Type B pancreatic cell (in vitro differentiated cells): ENCODE data around the gene PXMP4. TPM values are rescaled to one million over a fixed set of nuclear protein-coding genes. Genes with fewer than 3 reads are reported as not detected.

ENCODE experiments used
- DNase-seq: peaks from one replicate; pipeline ENCODE4 v3.0.0; 2021; ENCODE audit warnings: mixed read lengths; ENCODE audit not compliant: unreplicated experiment; ENCODE audit errors: extremely low spot score
- H3K27ac Mint-ChIP-seq: 2 replicates; pipeline ENCODE4 v1.8.0; 2021; ENCODE audit warnings: mild to moderate bottlenecking, mixed read lengths
- H3K27me3 Mint-ChIP-seq: 2 replicates; pipeline ENCODE4 v1.8.0; 2021; ENCODE audit warnings: mixed read lengths
- H3K36me3 Mint-ChIP-seq: 2 replicates; pipeline ENCODE4 v1.8.0; 2021; ENCODE audit warnings: mixed read lengths
- H3K4me1 Mint-ChIP-seq: one replicate; pipeline ENCODE4 v1.8.0; 2021; ENCODE audit warnings: mixed read lengths; ENCODE audit not compliant: unreplicated experiment
- H3K4me3 Mint-ChIP-seq: 2 replicates; pipeline ENCODE4 v1.8.0; 2021; ENCODE audit warnings: mild to moderate bottlenecking, mixed read lengths
- H3K9me3 Mint-ChIP-seq: 2 replicates; pipeline ENCODE4 v1.8.0; 2021; ENCODE audit warnings: mixed read lengths
- total RNA-seq: library from RNA; stranded (reverse); gene quantifications from 2 replicates; pipeline ENCODE4 v1.2.1, GENCODE V29; 2021; ENCODE audit warnings: low replicate concordance
- TF ChIP-seq, protein P1 (sequence below): fragments of 200-600 bp; sonication (generic); conservative IDR thresholded peaks from 2 replicates; pipeline ENCODE4 v1.5.0; 2021; ENCODE audit warnings: antibody characterized with exemption, mild to moderate bottlenecking

PXMP4 gene
- total RNA-seq, 1 donor from 2014 or later, result 10.3 TPM

DNA sequence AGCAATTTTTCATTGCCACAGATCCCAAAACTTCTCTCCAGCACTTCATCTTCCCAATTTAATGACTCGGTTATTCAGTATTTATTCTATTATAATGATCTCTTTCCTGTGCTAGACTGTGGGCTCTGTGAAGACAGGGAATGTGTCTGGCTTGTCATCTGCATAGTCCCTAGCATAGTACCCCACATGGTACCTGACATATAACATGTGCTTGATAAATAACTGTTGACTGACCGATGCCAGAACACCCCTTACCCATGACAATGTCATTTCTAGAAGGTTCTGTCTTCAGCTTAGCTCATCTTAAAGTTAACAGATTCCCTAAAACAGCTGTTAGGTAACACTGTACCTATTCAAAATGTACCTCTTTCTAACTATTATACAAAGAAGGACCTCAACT, 3.6 kb downstream of the PXMP4 start:
- H3K27me3 Mint-ChIP-seq, result no peaks in the 10 kb centered on the region

GRCh38 chr20:33713865-33714367, 6.2 kb downstream of the PXMP4 start:
- no peaks in the 10 kb centered on the region for H3K27me3 Mint-ChIP-seq
- TF ChIP-seq, protein P1, sequence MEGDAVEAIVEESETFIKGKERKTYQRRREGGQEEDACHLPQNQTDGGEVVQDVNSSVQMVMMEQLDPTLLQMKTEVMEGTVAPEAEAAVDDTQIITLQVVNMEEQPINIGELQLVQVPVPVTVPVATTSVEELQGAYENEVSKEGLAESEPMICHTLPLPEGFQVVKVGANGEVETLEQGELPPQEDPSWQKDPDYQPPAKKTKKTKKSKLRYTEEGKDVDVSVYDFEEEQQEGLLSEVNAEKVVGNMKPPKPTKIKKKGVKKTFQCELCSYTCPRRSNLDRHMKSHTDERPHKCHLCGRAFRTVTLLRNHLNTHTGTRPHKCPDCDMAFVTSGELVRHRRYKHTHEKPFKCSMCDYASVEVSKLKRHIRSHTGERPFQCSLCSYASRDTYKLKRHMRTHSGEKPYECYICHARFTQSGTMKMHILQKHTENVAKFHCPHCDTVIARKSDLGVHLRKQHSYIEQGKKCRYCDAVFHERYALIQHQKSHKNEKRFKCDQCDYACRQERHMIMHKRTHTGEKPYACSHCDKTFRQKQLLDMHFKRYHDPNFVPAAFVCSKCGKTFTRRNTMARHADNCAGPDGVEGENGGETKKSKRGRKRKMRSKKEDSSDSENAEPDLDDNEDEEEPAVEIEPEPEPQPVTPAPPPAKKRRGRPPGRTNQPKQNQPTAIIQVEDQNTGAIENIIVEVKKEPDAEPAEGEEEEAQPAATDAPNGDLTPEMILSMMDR, result no peak
- H3K4me1 Mint-ChIP-seq, result peaks cover 6% of the 10 kb centered on the region
- no peaks in the 10 kb centered on the region for H3K36me3 Mint-ChIP-seq
- H3K27ac Mint-ChIP-seq, result no peak overlapping the region
- no peak overlapping the region for H3K4me3 Mint-ChIP-seq
- no peak for DNase-seq
- H3K9me3 Mint-ChIP-seq, result no peaks in the 10 kb centered on the region

More for the DNA sequence above, 3.6 kb downstream of the PXMP4 start:
- no peak overlapping the region for H3K27ac Mint-ChIP-seq
- no peak overlapping the region for H3K4me3 Mint-ChIP-seq
- H3K9me3 Mint-ChIP-seq, result peaks cover 5% of the 10 kb centered on the region
- peaks cover 10% of the 10 kb centered on the region for H3K4me1 Mint-ChIP-seq
- DNase-seq, result no peak
- TF ChIP-seq, protein P1, result no peak
- peaks cover 3% of the 10 kb centered on the region for H3K36me3 Mint-ChIP-seq

DNA sequence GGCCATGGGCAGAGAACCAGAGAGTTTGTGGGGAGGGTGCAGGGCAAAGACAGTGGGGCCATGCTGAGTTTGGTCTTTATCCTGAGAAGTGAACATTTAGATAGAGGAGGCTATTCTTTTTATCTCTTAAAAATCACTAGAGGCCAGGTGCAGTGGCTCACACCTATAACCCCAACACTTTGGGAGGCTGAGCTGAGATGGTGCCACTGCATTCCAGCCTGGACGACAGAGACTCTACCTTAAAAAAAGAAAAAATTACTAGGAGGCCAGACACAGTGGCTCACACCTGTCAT, 8.7 kb downstream of the PXMP4 start:
- no peak for DNase-seq

DNA sequence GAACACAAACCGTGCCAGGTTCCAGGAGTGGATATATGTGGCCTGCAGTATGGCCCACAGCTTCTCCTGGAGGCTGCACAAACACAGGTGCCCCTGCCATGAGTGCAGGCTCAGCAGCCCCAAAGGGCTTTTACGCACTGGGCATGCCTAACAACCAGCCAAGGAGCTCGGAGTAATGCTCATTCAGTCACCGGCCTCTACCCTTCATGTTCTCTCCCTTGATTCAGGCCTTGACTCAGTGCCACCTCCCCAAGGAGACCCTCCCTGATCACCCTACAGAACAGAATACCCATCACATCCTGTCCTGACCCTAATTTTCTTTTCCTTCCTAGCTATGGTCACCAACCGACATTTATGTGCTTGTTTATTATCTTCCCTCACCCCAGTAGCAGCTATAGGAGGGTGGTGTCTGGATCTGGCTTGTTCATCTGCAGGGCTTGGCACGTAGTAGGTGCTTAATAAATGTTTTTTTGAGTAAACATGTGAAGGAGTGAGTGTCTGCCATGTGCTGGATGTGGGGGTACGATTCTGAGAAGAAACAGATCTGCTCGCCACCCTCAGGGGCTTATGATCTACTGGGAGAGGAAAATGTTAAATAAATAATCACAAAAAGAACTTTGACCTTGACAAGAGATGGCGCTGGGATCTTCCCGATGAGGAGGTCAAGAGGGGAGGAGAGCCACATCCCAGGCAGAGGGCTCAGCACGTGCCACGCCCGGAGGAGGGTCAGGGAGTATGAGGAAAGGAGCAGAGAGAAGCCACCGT, 9.2 kb downstream of the PXMP4 start:
- Mint-ChIP-seq H3K27me3 (no peaks in the 10 kb centered on the region), H3K4me1 (peaks cover 6% of the 10 kb centered on the region), H3K4me3 (no peak overlapping the region), H3K27ac (no peak overlapping the region), H3K9me3 (no peaks in the 10 kb centered on the region), H3K36me3 (no peaks in the 10 kb centered on the region)
- DNase-seq, result no peak
- TF ChIP-seq, protein P1, result no peak

More for the DNA sequence above, 8.7 kb downstream of the PXMP4 start:
- Mint-ChIP-seq H3K9me3 (no peaks in the 10 kb centered on the region), H3K27me3 (no peaks in the 10 kb centered on the region), H3K36me3 (no peaks in the 10 kb centered on the region), H3K4me1 (peaks cover 6% of the 10 kb centered on the region), H3K4me3 (no peak overlapping the region), H3K27ac (no peak overlapping the region)
- TF ChIP-seq, protein P1, result no peak

DNA sequence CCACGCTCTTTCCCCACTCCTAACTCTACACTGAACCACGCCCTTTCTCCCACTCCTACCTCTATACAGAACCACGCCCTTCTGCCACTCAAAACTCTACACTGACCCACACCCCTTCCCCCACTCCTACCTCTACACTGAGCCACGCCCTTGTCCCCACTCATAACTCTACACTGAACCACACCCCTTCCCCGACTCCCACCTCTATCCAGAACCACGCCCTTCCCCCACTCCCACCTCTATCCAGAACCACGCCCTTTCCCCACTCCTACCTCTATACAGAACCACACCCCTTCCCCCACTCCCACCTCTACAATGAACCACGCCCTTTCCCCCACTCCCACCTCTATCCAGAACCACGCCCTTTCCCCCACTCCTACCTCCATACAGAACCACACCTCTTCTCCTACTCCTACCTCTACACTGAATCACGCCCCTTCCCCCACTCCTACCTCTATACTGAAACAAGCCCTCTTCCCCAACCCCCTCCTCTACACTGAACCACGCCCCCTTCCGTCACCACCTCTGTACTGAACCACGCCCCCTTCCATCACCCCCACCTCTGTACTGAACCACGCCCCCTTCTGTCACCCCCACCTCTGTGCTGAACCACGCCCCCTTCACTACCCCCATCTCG, 10.1 kb downstream of the PXMP4 start:
- no peak for DNase-seq
- TF ChIP-seq, protein P1, result no peak
- H3K4me1 Mint-ChIP-seq, result peaks cover 6% of the 10 kb centered on the region
- no peaks in the 10 kb centered on the region for H3K27me3 Mint-ChIP-seq
- H3K9me3 Mint-ChIP-seq, result no peaks in the 10 kb centered on the region
- H3K36me3 Mint-ChIP-seq, result no peaks in the 10 kb centered on the region
- no peak overlapping the region for H3K27ac Mint-ChIP-seq
- no peak overlapping the region for H3K4me3 Mint-ChIP-seq
